K562 treated with DMSO at 1 percent for 12 hours (cell line): ENCODE measurements around the gene DNAJB1. TPM values are rescaled to one million over a fixed set of nuclear protein-coding genes. Genes with fewer than 3 reads are reported as not detected.

Source experiments
- total RNA-seq: library from RNA; unstranded; fragments of 300-600 nt; gene quantifications from 2 replicates; pipeline ENCODE4 v1.2.3, GENCODE V29; 2022; ENCODE audit not compliant: insufficient read depth

The DNAJB1 gene
- total RNA-seq, result 91.5 and 142 TPM in 2 replicates

DNA sequence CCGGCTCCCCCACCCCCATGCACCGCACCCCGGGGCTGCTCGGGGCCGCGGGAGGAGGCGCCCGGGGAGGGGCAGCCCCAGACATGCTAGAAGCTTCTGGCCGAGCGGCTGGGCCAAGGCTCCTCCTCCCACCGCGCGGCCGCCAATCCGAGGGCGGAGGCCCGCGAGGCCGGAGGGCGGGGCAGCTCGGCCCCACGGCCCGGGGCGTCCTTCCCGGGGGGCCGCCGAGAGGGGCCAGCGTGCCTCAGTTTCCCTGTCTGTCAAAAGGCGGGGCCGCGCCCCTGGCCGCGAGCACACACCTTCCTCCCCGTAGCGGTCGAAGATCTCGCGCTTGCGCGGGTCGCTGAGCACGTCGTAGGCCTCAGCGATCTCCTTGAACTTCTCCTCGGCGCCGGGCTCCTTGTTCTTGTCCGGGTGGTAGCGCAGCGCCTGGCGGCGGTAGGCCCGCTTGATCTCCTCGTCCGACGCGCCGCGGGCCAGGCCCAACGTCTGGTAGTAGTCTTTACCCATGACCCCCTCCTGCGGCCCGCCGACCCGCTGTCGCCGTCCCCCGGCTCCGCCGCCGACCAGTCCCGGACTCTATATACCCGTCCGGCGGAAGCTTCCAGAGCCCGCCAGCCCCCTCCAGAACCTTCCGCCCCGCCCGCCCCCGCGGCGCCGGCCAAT is at the start of gene DNAJB1:
Gene DNAJB1, minus strand, starts transcription at position 558 of the 666 bp plus-strand sequence. Its CDS starts 48 bp downstream, at position 510.

GRCh38 chr19:14529254-14530004 is 11.2 kb upstream of the DNAJB1 start, which contains the start of gene TECR:
TECR (plus strand) TSS chr19:14529594; CDS start chr19:14529697, 103 bp downstream.

DNA sequence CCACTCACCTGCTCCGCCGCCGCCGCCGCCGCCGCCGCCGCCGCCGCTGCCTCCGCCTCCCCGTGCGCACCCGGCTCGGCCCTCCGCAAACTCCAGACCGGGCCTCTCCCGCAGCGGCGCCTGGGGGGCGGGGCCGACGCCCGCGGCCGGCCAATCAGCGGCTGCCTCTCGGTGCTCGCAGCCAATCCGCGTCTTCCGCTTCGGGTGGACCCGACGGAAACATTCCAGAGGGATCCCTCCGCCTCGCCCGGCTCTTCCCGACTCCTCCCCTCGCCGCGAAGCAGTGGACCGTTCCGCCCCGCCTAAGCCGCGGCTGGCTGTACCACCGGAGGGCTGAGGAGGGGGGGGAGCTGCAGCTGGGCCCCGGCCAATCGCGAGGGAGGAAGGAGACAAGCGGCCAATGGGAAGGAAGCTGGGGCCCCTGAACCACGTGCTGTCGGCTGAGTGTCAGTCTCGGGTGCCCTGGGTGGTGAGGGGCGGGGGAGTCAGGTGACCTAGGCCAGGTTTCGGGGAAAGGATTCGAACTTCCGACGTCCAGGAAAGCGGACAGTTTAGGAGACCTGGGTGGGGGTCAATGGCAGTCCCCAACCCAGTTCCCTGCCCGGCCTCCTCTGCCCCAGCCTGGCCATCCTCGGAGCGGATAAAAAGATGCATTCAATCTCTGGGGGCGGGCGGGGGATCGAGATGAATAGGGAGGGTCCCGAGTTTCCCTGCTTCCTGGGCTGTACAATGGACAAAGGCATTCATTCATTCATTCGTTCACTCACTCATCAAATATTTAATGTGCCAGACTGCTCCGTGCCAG is 22.0 kb downstream of the DNAJB1 start, which contains the start of gene GIPC1:
Gene GIPC1, minus strand, starts transcription at position 99 of the 805 bp plus-strand sequence. CDS start 13,151 bp downstream, outside the sequence.

DNA sequence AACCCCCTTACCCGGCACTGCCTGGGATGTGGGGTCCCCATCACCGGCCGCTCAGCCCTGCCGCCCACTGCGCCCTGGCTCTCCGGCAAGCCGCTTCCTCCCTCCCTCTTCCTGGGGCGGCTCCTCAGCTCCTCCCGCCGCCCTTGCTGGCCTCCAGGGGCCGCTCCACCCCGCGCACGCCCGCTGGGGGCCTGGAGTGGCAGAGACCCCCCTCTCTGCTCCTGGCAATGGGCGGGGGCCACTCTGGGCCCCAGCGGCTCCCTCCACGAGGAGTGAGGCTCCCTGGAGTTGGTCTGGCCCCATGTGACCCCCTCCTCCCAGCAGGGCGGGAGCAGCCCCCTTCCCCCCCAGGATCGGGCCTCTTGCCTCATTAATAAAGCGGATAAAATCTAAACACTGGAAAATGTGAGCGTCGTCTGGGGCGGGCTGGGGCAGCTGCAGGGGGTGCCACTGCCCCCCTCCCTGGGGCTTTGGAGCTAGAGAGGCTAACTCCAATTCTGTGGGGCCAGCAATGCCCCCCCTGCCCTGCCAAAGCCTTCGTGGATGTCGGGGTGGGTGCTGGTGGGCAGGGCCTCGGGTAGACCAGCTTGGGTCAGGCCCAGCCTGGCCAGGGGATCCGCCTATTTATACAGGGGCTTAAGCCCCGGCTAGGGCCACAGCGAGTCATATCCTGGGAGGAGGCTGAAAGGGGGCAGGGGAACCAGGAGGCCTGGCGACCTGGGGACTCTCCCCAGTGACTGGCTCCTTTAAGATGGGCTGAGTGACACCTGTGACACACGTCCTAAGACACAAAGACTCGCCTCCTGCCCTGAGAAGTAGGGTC is 42.7 kb downstream of the DNAJB1 start, which contains the start of gene PTGER1:
Gene PTGER1, minus strand, starts transcription at position 104 of the 823 bp plus-strand sequence. CDS start 1,034 bp downstream, outside the sequence.

Other genes starting within 250 kb of the DNAJB1 start
- 28.7 and 57.4 TPM in 2 replicates for gene ADGRE5, start 137.0 kb downstream of the DNAJB1 start, total RNA-seq
- 194 and 225 TPM in 2 replicates for gene DDX39A, start 99.1 kb downstream of the DNAJB1 start, total RNA-seq
- gene PKN1, start 85.1 kb downstream of the DNAJB1 start, total RNA-seq, result 253 and 267 TPM in 2 replicates
- 1.0 TPM in 1 of 2 replicates, not detected in the other for gene PTGER1, start 43.0 kb downstream of the DNAJB1 start, total RNA-seq
- 135 and 169 TPM in 2 replicates for gene GIPC1, start 22.3 kb downstream of the DNAJB1 start, total RNA-seq
- 318 and 408 TPM in 2 replicates for gene TECR, start 11.2 kb upstream of the DNAJB1 start, total RNA-seq
- gene NDUFB7, start 53.7 kb upstream of the DNAJB1 start, total RNA-seq, result 356 and 637 TPM in 2 replicates
- gene CLEC17A, start 64.7 kb upstream of the DNAJB1 start, total RNA-seq, result not detected in 2 replicates
- gene ADGRE3, start 156.4 kb upstream of the DNAJB1 start, total RNA-seq, result not detected in 2 replicates
- 2.6 and 11.4 TPM in 2 replicates for gene ZNF333, start 171.7 kb upstream of the DNAJB1 start, total RNA-seq